ENCODE results near the gene WNT4. TPM values are rescaled to one million over a fixed set of nuclear protein-coding genes. Genes with fewer than 3 reads are reported as not detected.

Gene WNT4
- total RNA-seq = 0.36 and 1.8 TPM in 2 replicates

DNA sequence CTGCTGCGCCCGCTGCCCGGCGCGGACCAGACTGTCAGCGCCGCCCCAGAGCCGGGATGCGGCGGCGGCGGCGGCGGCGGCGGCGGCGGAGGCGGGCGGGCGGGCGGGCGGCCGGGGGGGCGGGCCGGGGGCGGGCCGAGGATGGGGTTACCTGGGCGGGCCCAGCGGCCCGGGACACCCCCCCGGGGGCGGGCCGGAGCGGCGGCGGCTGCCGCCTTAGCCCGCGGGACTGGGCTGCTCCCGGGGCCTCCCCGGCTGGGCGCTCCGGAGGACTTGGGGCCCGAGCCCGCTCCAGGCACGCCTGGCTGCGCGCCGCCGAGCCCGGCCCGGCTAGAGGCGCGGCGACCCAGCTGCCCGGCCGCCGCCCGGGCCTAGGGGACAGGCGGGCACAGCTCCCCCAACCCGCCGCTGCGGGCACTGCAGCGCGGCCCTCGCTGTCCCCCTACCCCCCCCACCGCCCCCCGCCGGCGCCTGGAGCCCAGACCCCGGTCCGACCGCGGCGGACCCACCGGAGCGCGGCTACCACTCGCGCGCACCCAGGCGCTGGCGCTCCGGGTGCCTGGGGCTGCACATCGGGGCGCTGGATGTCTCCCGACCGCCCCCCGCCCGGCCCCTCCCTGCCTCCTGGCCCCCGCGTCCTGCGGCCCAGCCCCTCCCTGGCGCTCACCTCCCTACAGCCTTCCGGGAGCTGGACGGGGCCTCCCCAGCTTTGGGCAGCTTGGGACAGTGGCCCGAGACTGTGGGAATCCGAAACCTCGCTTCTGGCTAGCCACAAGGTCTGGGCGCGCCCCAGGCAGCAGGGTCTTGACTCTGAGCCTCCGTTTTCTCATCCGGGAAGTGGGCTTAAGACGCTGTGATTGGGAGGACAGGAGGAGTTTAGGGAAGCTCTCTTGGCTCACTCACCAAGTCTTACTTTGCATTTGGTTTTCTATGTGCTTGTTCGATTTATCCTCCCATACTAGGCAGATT is at the start of gene WNT4:
TSS of gene WNT4 (minus strand) at position 33 of the 969 bp plus-strand sequence. CDS start 175 bp downstream, outside the sequence.

Other genes starting within 250 kb of the WNT4 start
- 133 and 142 TPM in 2 replicates for gene HSPG2, start 205.8 kb downstream of the WNT4 start, total RNA-seq
- not detected in 2 replicates for gene CELA3B, start 166.1 kb downstream of the WNT4 start, total RNA-seq
- gene CELA3A, start 141.4 kb downstream of the WNT4 start, total RNA-seq = not detected in 2 replicates
- gene CDC42, start 90.4 kb downstream of the WNT4 start, total RNA-seq = 432 and 437 TPM in 2 replicates

Measured in hair follicle dermal papilla cell (primary cell).